ENCODE measurements around the gene USP10. TPM values are rescaled to one million over a fixed set of nuclear protein-coding genes. Genes with fewer than 3 reads are reported as not detected.

USP10 gene
- total RNA-seq, 1 donor from 2014 or later = 33.7 TPM

- H3K27me3 ChIP-seq (ENCODE audit: control insufficient read depth, insufficient read depth, low read length) = peaks cover 8% of the 10 kb centered on the region
These were observed 128.1 kb downstream of the USP10 start for GRCh38 chr16:84827897-84828296.

GRCh38 chr16:84828322-84828721 lies 128.5 kb downstream of the USP10 start:
- Histone ChIP-seq H3K4me3 (ENCODE audit: low read depth, low read length) (no peak overlapping the region), H3K36me3 (ENCODE audit: control insufficient read depth, insufficient read depth, low read length) (no peaks in the 10 kb centered on the region), H3K27me3 (ENCODE audit: control insufficient read depth, insufficient read depth, low read length) (peaks cover 8% of the 10 kb centered on the region)
- no peak for FAIRE-seq
- no peak for DNase-seq (ENCODE audit: low read depth)
- TF ChIP-seq CTCF (IDR thresholded peaks at IDR 0.05; ENCODE audit: insufficient read depth, low read length, severe bottlenecking) = no peak

More at GRCh38 chr16:84827897-84828296, 128.1 kb downstream of the USP10 start:
- Histone ChIP-seq H3K4me3 (ENCODE audit: low read depth, low read length) (no peak overlapping the region), H3K36me3 (ENCODE audit: control insufficient read depth, insufficient read depth, low read length) (no peaks in the 10 kb centered on the region)
- TF ChIP-seq CTCF (IDR thresholded peaks at IDR 0.05; ENCODE audit: insufficient read depth, low read length, severe bottlenecking) = no peak
- FAIRE-seq = no peak
- no peak for DNase-seq (ENCODE audit: low read depth)

Other genes with a start within 250 kb of the USP10 start
- 36.7 and 47.9 TPM in 2 replicates for gene MEAK7, start 195.3 kb upstream of the USP10 start, total RNA-seq
- 35.3 and 43.4 TPM in 2 replicates for gene COTL1, start 81.9 kb upstream of the USP10 start, total RNA-seq
- gene KLHL36, start 51.5 kb upstream of the USP10 start, total RNA-seq = 78.7 and 83.0 TPM in 2 replicates
- 0.26 and 0.53 TPM in 2 replicates for gene CRISPLD2, start 120.0 kb downstream of the USP10 start, total RNA-seq

Measured in bronchial epithelial cell (primary cell).